HG02610 (cell line): Measurements from ENCODE around the gene CCDC14.
A peak's percentile ranks its signal among the peaks of the same experiment; 100 is the strongest.
"Not testable (repeated sequence)": the region's sequence is repeated elsewhere in the genome, so short reads cannot be mapped to it uniquely, and the experiment has no call there.

Experiments used
- ATAC-seq: cut with Tn5 transposase; IDR thresholded peaks from one replicate; pipeline ENCODE4 v1.9.1; 2021; ENCODE audit warnings: mild to moderate bottlenecking, moderate library complexity; ENCODE audit not compliant: unreplicated experiment

Gene CCDC14

DNA sequence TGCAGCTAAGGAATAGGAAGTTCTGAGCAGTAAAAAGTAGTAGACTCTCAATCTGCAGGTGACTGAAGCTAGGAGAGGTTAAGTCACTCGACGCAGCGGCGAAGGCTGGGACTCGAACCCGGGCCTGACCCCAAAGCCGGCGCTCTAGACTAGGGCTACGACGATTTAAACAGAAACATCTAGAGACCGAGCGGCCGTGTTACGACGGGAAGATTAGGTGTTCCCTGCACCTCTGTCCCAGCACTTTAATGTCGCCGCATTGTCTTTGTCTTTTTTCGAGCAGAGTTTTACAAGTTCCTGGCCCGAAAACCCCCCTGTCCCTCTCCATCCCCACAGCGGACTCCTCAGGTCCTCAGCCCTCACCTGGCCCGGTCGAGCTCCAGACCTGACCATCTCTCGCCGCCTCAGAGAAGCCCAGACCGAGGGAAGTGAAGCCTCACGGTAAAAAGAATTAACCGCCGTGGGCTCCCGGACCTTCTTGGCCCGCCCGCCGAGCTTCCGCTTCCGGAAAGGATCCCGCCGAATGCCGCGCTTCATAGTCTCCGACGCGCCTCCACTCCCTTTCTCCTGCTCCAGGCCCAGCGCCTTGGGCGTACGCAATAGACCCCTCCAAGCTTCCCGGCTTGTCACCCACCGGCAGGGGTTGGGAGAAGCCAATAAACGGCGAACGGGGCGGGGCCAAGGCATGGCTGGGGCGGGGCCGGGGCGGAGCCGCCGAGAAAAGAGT, at the start of gene CCDC14:
Gene CCDC14, minus strand, starts transcription at position 449 of the 727 bp plus-strand sequence. Its CDS starts 56 bp downstream, at position 393.
- ATAC-seq: peak; percentile 87

GRCh38 chr3:124008321-124008720, 47.3 kb upstream of the CCDC14 start:
- ATAC-seq: not testable (repeated sequence)

DNA sequence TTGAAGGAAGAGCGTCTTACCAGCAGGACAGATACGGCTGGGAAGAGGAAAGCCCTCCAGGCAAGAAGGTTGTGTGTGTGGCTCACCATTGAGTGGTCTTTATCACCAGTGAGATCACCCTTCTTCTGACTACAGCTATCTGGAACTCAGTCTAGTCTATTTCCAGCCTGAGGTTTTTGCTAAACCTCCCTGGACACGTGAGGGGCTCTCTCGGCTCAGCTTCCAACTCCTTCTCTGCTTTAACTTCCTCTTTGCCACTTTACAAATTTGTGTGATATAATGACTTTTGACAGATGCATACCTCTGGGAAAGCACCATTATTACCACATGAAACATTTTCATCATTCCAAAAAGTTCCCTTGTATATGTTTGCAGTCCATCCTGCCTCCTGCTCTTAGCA, 46.2 kb upstream of the CCDC14 start:
- peak; percentile 77 for ATAC-seq

DNA sequence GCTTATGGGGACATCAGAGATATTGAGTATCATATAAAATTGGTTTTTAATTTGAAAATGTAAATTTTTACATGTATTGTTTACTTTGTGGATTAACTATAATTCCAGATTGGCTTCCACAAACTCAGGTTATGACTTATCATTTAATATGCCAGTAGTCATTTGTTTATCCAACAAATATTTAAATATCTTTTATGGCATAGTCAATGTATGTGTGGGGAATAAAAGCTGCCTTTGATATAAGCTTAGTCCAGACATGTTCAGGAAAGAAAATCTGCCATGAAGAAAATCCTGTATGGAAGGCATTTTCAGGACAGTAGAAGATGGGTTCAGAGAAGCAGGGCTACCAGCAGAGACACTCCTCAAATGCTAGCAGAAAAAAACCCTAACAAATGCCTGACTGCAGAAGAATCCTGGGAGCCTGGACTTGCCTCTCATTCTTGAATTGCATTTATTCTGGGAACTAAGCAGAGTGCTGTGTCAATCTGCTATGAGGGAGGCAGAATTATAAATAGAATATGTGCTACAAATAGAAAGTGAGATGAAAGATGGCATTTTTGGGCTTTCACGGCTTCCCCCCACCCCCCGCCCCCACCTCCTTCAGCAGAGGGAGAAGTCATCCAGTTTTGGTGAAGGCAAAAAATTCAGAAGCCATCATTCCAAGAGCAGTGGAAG, 41.5 kb upstream of the CCDC14 start:
- not testable (repeated sequence) for ATAC-seq

DNA sequence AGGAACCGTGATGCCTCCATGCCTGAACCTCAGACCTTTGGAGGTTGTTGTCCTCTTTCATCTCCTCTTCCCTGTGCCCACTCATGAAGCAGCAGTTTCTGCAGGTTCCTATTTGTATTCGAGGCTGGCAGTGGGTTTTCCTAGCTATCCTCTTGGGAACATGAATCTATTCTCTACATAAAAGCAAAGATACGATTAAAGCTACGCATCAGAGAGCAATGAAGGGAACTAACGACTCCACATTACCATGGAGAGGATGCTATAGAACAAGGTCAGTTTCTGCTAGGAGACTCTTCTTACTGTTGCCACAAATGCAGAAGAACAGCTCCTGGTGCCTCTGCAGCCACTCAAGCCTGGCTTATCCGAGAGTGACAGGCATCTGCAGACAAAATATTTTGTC, 40.3 kb upstream of the CCDC14 start:
- not testable (repeated sequence) for ATAC-seq

DNA sequence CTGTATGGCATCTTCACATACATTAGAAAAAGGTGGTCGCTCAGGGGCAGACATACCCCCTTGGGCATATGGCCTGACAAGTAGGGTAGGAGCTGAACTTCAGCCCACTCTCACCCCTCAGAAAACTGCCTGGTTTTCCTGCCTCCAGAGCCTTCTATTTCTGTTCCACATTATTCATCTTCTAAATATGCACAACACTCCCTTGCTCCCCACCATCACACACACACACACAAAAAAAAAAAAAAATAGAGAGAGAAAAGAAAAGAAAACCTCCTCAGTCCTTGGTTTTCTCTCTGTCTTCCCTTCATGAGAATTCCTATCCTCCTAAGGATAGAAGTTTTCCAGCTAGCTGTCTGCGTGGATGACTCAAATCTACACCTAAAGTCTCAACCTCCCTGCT, 36.5 kb upstream of the CCDC14 start:
- no peak for ATAC-seq

DNA sequence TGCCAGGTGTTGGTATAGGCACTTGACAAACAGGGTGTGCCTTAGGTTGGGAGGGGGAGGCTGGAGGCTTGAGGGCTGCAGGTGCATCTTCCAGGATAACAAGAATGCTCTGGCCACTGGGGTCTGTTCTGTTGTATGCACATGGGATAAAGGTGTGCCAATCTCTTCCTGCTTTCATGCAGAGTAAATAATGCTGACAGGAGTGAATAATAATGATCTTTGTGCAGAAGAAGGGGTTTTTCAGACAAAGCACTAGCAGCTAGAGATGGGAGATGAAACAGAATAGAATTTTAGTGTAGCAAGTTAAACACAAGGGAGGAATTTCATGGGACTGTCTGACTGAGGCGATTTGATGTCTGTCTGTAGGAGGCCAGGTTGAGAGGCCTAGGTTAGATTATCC, 32.8 kb upstream of the CCDC14 start:
- ATAC-seq: no peak

- not testable (repeated sequence) for ATAC-seq
These were observed 30.9 kb upstream of the CCDC14 start, which contains the start of gene ROPN1 for GRCh38 chr3:123991730-123992588. TSS of gene ROPN1 (minus strand) at chr3:123992124. CDS start at chr3:123980481, 11,643 bp downstream.

DNA sequence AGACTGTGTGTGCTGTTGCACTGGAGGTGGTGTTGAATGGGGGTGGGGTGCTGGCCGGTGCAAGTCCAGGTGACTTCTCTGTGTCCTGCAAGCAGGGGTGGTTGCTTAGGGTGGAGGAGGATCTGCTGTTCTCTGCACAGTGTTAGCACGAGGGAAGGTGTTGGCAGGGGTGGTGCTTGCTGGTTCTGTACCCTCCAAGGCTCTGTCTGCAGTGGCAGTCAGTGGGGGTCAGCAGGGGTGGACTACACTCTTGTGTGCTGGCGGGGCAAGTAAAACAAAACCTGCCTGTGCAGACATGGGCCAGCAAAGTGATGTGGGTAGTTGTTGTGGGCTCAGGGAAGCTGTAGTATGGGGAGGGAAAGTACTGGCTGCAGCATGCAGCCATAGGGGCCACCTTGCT, 25.4 kb upstream of the CCDC14 start:
- no peak for ATAC-seq

DNA sequence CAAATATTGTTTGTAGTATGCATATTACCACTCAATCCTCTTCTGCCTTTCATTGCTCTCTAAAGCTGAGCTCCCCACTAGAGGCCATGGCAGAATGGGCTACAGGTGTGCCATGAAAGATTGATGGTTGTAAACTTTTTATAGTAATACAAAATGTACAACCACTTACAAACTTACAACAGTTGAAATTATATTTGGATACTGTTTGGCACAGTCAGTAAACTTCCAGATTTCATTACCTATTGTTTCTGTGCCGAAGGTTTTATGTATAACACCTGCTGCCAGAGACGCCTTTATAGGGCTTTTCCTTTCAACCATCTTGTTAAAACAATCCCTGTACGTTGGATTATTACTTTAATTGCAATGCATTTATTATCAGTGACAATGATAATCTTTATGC, 23.9 kb upstream of the CCDC14 start:
- no peak for ATAC-seq

DNA sequence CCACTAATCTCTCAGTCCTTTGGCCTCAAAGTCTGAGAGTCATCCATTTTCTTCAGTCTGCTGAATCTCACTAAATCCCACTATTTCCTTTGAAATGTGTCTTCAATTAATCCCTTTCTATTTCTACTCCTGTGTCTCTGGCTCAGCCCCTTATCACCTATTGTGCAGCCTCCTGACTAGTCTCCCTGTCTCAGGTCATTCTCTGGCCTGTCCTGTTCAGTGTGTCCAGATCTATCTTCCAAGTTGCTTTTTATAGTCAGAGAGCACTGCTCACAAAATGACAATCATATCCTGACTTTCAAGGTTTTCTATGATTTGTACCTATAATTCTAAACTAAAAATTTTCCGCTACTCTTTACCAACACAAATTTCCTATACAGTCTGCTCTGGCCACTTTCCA, 23.3 kb upstream of the CCDC14 start:
- ATAC-seq: no peak

- not testable (repeated sequence) for ATAC-seq
These were observed 20.3 kb upstream of the CCDC14 start for GRCh38 chr3:123981317-123981716.

- ATAC-seq: no peak
These were observed 19.5 kb upstream of the CCDC14 start for GRCh38 chr3:123980539-123980938.

DNA sequence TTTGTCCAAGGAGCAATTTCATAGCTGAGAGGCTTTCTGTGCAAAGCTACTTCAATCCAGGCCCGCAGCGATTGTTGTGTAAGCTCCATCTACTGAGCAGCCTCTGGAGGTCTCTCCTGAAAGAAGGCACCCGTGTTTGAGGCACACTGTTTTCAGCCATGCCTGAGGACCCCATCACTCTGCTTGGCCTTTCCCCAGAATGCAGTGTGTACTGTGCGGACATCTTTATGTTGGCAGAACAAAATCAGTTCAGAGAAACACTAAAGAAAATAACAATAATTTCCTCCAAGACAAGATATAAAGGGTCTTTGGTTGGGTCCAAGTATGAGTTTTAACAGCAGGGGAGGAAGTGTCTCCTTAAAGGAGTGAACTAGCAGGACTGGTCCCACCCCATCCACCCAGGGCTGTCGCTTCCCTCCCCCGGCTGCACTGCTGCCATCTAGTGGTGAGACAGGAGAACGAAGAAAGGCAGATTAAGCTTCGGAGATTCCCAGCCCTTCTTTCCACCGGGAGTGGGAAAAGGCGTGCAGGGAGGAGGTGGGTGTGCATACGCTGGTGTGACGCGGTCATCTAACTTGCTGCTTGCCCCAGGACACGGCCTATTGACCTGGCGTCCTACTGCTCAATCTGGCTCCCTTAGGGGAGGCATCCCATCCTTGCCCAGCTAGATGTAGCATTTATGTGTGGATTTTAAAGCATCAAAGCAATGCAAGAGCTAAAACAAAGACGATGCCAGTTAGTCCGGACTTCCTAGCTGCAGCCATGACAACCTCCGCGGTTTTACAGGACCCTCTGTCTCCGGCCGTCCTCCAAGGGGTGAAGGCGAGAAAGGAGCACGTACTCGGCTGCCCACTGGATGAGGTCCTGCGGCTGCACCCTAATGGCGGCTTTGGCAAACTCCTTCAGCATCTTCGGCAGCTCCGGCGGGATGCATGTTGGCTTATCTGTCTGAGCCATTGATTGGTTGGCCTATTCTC, 18.8 kb upstream of the CCDC14 start:
- peak; percentile 50 for ATAC-seq

DNA sequence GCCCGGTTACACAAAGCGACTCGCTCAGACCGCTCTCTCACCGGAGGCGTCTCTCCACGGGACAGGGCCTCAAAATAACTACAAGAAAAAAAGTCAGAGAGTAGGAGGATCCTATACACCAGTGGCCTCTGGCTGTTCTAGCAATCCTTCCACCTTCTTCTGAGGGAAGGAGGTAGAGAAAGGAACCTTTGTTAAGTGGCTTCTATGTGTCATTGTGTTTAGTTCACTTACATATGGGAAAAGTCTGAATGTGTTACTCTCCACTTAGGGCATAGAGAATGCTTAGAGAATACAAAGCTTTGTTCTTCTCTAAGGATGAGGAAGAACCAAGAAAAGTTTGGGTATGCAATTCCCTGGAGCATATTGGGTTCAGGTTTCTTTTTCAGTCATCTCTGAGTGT, 15.9 kb upstream of the CCDC14 start:
- ATAC-seq: not testable (repeated sequence)

DNA sequence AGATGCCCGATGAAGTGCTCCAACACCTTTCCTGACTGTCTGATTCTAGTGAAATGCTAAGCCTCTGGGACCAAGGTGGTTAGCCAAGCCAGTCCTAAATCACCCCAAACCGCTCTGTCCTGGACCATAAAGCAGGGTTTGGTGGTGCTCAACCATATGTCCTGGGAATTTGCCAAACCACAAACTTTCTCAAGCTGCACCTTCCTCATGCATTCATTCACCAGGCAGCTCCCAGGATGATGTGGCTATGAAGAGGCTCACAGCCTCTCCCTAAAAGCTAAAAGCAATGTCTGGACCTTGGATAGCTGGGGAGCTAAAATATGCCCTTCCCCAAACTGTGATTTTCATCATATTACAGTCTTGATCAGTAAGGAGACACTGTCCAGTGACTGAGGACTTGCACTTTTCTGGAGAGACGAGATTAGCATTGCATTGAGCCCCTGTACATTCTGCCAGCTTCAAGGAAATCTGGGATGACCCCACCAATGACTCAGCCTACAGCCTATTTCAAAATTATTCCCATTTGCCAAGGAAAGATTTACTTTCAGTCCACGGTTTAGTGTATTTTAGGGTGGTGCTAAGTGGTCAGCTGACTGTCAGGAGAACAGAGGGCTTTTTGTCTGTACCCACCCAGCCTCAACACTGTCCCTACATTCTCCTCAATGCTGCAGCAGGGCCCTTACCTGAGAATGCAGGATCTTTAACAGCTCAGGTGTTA, 15.3 kb upstream of the CCDC14 start:
- ATAC-seq: not testable (repeated sequence)

DNA sequence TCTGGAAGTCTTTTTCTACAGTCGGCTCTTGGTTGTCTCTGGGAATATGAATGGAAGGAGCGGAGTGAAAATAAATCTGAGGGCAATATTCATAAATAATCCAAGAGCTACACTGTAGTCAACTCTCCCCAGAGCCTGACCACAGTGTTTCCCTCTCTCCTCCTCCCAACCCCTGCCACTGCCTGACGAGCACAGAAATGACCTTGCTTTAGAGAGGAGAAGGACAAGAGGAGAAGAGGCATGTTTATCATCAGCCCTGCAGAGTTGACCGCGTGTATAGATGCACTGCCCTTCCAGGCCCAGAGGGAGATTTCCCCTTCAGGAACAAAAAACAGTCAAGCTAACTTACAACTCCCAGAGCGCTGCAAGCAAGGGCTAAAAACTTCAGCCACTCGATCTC, 14.0 kb upstream of the CCDC14 start:
- not testable (repeated sequence) for ATAC-seq

DNA sequence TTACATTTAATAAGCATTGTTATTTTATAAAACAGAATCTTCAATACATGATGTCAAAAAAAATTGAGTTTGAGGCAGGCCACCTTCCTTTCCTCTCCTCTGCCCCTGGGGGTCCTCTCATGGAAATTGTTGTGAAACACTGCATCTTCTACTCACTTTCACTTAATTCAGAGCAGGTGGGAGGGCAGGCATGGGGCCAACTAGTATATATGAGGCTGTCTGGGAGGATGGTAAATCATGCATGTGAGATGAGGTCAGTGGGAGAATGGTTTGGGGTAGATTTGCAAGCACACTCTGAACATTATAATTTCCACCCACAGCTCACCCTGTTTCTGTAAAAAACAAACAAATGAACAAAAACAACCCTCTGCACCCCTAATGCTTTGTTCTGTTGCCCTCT, 10.4 kb upstream of the CCDC14 start:
- ATAC-seq: no peak

- not testable (repeated sequence) for ATAC-seq
These were observed 6.2 kb upstream of the CCDC14 start for GRCh38 chr3:123967260-123967659.
